Right kidney (tissue), 9 donors: ENCODE results near the gene MALT1.
"Not testable (repeated sequence)": the region's sequence is repeated elsewhere in the genome, so short reads cannot be mapped to it uniquely, and the experiment has no call there.

ENCODE experiments used
- DNase-seq: peaks from one replicate; pipeline ENCODE4 v3.0.0-alpha.2; 2016
- long read RNA-seq, 8 donors: transcript quantifications; one replicate each; lab custom pipeline, GENCODE V29; 2026

The MALT1 gene, protein sequence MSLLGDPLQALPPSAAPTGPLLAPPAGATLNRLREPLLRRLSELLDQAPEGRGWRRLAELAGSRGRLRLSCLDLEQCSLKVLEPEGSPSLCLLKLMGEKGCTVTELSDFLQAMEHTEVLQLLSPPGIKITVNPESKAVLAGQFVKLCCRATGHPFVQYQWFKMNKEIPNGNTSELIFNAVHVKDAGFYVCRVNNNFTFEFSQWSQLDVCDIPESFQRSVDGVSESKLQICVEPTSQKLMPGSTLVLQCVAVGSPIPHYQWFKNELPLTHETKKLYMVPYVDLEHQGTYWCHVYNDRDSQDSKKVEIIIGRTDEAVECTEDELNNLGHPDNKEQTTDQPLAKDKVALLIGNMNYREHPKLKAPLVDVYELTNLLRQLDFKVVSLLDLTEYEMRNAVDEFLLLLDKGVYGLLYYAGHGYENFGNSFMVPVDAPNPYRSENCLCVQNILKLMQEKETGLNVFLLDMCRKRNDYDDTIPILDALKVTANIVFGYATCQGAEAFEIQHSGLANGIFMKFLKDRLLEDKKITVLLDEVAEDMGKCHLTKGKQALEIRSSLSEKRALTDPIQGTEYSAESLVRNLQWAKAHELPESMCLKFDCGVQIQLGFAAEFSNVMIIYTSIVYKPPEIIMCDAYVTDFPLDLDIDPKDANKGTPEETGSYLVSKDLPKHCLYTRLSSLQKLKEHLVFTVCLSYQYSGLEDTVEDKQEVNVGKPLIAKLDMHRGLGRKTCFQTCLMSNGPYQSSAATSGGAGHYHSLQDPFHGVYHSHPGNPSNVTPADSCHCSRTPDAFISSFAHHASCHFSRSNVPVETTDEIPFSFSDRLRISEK
- long read RNA-seq, donor 1, full-length matches to known transcripts, result 1 of 1 reads
- long read RNA-seq, donor 1, partial matches to known transcripts, result 0 of 1 reads
- long read RNA-seq, donor 1, other reads (novel, unspliced or antisense), result 0 of 1 reads
- long read RNA-seq, donor 2, full-length matches to known transcripts, result 3 of 3 reads
- long read RNA-seq, donor 2, partial matches to known transcripts, result 0 of 3 reads
- long read RNA-seq, donor 2, other reads (novel, unspliced or antisense), result 0 of 3 reads
- long read RNA-seq, donor 3, result 0 reads
- long read RNA-seq, donor 4, full-length matches to known transcripts, result 1 of 1 reads
- long read RNA-seq, donor 4, partial matches to known transcripts, result 0 of 1 reads
- long read RNA-seq, donor 4, other reads (novel, unspliced or antisense), result 0 of 1 reads
- long read RNA-seq, donor 5, full-length matches to known transcripts, result 2 of 7 reads
- long read RNA-seq, donor 5, partial matches to known transcripts, result 5 of 7 reads
- long read RNA-seq, donor 5, other reads (novel, unspliced or antisense), result 0 of 7 reads
- long read RNA-seq, donor 6, partial matches to known transcripts, result 0 of 2 reads
- long read RNA-seq, donor 6, other reads (novel, unspliced or antisense), result 0 of 2 reads
- long read RNA-seq, donor 7, result 0 reads
- long read RNA-seq, donor 8, full-length matches to known transcripts, result 3 of 3 reads
- long read RNA-seq, donor 8, partial matches to known transcripts, result 0 of 3 reads
- long read RNA-seq, donor 8, other reads (novel, unspliced or antisense), result 0 of 3 reads

DNA sequence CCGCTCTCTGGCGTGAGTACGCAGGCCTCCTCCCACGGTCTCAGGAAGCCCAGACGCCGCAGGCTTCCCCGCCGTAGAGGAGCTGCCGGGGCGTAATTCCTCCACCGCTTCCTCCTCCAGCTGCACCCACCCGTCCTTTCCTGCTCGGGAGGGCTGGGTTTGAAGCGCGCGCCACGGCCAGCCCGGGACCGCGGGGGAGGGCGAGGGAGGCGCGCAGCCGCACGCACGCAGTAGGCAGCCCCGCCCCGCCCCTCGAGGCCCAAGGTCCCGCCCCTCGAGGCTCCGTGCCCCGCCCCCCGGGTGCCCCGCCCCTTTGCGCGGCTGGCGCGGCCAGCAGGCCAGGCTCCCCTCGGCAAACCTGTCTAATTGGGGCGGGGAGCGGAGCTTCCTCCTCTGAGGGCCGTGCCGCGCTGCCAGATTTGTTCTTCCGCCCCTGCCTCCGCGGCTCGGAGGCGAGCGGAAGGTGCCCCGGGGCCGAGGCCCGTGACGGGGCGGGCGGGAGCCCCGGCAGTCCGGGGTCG lies at the start of gene MALT1:
TSS of gene MALT1 (plus strand) at position 355 of the 521 bp plus-strand sequence. CDS start 179 bp downstream, outside the sequence.
- peak; percentile 96 for DNase-seq

DNA sequence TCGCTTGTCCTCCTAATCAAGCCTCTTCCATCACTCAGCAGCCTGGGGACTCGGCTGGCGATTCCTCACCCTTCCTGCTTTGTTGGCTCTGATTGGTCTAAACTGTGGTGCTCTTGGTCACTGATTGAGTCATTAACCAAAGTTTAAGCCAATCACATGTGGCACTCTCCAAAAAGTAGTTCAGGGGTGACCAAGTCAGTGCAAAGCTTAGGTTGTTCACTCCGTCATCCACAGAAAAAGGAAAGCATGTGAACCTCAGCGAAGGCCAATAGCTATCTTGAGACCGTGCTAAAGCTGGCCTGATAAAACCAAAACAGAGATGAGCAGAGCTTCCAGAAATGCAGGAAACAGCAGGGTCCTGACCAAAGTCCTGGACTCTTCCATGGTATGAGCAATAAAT lies 47.3 kb upstream of the MALT1 start:
- DNase-seq, result no peak

DNA sequence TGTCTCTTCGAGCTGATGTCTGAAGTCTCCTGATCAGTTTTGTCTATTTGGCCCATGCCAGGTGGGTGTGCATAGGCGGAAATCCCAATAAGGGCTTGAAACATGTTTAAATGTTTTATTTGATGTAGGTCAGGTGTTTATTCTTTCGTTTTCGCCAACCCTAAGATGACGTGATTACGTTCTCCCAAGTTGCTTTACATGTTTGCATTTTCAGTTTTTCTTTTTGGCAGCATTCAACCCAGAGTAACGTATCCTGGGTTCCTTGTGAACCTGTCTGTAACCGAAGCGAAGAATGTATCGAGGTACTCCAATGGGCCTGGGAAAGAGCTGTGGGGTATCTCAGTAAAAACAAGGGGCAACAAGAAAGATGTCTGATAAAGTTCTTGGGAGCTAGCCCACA lies 45.4 kb upstream of the MALT1 start:
- DNase-seq, result no peak

DNA sequence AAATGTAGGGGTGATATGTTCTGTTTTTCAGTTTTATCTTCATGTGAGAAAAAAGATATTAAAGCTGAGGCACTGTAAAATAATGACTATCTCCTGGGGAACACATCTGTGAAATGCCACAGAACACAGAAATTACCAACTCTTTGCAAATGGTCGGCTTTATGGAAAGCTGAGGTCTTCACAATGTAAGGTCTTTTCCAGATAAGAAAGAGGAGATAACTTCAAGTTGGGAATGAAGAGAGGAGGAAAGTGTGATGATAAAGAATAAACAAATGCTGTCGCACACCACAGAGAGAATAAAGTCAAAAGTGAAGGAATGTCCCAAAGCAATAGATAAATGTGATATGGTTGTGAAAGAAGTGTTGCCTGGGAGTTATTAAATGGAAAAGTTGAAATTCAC lies 41.2 kb upstream of the MALT1 start:
- no peak for DNase-seq

DNA sequence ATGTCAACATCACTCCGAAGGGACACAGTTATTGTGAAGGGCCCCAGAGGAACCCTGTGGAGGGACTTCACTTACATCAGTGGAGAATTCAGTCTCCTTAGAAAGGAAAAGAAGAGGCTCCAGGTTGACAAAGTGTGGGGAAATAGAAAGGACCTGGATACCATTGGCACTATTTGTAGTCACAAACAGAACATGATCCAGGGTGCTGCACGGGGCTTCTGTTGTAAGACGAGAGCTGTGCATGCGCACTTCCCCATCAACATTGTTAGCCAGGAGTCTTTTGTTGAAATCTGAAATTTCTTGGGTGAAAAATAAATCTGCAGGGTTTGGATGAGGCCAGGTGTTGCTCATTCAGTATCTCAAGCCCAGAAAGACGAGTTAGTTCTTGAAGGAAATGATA lies 40.0 kb upstream of the MALT1 start:
- no peak for DNase-seq

DNA sequence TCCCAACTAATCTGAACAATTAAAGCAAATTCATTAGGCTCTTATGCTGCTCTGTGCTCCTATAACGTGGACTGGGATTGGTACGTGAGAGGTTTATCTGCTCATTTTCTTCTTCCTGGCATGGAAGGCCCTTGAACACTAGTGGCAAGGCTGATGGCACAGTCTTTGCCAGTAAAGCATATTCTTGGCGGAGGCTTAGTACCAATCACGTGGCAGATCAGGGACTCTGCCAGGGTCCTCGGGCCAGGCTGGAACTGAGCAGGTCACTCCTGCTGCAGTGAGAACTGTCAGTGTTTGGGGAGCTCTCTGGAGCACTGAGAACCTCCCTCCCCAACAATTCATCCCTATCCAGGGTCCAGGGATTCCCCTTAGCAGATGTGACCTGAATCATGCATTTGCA lies 38.7 kb upstream of the MALT1 start:
- no peak for DNase-seq

DNA sequence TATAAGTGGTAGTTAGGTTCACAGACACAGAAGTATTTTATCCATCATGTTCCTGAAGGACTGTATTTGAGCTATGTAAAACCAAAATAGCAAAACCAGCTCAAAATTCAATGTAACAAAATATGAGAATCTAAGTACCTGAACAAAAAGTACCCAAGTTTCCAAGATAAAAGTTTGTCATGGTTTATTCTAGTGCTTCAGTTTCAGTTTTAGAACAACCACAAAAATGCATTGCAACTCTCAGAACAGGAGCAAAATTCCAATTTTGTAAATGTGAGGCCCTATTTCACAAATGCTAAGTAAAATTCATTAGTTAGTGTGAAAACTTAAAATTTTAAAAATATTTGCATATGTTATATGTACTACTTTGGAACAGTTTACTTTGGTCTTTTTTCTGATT lies 37.4 kb upstream of the MALT1 start:
- no peak for DNase-seq

DNA sequence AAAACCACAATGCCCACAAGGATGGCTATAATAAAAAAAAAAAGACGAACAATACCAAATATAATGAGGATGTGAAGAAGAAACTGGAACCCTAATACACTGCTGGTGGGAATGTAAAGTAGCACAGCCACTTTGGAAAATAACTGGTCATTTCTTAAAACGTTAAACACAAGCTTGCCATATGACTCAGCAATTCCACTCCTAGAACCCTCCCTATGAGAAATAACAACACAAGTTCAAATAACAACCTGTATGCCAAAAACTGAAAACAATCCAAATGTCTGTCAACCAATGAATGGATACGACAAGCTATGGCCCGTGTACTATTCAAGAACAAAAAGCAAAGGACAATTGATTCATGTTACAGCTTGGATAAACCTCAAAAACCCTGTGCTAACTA lies 35.4 kb upstream of the MALT1 start:
- DNase-seq, result no peak

DNA sequence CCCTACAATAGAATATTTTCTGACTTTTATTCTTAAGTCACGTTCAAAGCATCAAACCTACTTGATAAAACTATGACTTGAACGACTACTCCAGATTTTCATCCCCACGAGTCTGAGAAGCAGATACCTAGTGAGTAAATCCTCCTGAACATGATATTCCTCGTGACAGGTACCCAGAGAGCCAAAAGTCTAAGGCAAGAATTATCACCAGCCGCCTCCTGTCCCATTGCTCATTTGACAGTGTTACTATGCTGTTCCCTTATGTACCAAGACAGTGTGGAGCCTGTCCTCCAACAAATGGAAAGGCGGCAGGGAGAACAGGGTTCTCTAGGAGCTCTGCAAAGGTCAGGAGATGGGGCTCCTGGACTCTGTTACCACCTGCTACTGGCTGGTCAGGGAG lies 34.1 kb upstream of the MALT1 start:
- no peak for DNase-seq

DNA sequence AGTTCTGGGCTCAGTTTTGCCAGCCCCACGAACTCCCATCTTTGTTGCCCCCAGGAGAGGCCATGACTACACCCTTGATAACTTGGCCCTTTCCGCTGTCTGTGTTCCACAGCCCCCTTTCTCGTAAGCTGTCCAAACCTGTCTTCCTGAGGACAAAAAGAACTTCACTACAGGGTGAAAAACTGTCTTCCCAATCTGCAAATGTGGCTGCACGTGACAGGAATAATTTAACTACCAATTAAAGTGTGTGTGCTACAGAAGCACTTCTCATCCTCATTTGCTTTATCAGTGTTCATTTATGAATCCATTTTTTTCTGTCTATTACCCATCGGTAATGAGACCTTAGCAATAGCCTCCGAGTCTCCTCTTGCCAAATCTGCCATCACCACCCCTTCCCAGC lies 33.3 kb upstream of the MALT1 start:
- no peak for DNase-seq

DNA sequence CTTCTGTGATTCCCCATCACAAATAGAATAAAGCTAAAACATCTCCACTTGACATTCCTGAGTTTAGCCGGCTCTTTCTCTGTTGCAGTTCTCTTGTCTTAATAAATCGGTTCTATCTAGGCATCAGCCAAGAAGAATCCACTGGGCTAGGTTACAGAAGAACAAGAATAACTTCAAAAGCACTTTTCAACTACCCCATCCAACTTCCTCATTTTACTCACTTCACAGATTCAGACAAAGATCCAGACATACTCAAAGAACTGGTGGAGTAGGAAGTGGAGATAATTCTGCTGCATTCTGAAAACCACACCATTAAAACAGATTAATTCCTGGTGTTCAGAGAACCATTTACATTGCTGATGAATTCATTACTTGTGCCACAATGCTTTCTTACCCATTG lies 32.8 kb upstream of the MALT1 start:
- no peak for DNase-seq

DNA sequence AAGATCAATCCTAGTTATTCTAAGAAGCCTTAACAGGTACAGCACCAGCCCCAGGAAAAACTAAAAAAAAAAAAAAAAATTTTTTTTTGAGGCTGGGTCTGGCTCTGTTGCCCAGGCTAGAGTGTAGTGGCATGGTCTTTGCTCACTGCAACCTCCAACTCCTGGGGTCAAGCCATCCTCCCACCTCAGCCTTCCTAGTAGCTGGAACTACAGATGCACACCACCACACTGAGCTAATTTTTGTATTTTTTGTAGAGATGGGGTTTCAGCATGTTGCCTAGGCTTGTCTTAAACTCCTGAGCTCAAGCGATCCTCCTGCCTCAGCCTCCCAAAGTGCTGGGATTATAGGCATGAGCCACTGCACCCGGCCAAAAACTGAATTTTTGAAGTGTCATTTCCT lies 32.0 kb upstream of the MALT1 start:
- no peak for DNase-seq

DNA sequence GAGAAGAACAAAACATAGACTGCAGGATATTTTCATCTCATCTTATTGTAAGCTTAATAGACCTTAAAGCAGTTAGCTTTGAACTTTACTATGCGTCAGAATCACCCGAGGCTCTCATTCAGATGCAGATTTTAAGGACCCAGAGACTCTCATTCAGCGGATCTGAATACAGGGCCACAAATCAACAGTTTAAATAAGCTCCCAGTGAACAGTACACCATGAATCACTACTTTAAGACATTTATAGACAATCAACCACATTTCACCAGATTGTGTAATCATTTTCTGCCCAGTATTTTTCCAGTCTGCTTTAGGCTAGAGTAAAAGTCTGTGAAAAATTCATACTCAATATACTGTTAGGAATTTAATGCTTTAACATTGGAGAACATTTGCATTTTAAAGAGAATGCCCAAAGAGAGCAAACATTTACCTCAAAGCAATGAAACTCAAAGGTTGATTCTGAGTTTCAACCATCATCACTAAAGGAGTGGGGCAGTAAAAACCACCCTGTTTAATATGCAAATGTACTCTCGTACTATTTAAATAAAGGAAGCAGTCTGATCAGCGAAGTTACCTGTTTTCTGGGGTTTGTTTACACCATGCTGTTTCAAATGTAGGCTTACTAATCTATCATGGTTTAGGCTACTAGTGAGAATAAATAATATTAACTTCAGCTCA lies 31.4 kb upstream of the MALT1 start:
- no peak for DNase-seq

DNA sequence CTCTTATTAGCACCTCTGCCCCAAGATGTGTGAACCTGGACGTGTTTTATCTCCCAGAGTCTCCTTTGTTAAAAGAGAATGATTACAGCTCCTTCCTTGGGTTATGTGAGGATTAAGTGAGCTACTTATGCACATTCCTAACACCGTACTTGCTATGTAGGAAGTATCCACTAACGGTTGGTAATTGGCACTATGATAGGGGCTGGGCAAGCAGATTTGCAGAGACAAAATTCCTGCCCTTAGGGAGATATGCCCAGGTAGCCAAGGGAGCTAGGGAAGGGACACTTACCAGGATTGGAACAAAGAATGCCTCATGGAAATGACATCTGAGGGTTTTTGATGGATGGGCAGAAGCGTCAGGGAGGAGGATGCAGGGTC lies 30.8 kb upstream of the MALT1 start:
- no peak for DNase-seq

DNA sequence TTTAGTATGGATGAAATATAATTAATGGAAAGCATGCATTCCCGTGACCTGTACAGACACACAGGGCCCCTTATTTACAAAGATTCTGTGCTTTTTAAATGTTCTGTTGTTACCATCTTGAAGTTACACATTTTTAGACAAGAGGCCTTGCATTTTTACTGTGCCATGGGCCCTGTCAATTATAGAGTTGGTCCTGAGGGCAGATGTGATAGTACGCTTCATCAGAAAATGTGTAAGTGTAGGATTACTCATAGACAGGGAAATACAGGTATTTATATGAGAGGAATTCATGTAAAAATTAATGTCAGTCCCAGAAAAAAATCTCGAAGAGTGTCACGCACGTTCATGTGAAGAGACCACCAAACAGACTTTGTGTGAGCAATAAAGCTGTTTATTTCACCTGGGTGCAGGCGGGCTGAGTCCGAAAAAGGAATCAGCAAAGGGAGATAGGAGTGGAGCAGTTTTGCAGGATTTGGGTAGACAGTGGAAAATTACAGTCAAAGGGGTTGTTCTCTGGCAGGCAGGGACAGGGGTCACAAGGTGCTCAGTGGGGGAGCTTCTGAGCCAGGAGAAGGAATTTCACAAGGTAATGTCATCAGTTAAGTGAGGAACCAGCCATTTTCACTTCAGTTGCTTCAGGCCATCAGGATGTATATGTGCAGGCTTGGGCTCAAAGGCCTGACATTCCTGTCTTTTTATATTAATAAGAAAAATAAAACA lies 30.2 kb upstream of the MALT1 start:
- no peak for DNase-seq

DNA sequence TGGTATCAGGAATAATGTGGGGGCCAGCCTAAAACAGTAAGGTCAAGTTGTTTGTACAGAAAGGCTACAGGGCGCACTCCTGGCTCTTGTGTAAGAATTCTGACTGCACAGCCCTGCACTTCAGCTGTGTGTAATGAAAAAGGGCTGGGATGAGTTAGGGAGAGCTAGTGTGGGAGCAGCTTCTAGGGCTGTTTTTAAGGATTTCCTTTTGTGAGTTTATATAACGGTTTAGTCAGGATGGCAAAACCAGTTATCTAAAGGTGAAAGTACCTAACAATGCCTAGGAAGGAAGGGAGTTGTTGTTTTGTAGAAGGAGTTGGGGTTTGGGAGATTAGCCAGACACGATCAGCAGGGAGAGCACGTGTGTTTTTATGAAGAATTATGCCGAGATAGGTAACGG lies 27.7 kb upstream of the MALT1 start:
- DNase-seq, result not testable (repeated sequence)

DNA sequence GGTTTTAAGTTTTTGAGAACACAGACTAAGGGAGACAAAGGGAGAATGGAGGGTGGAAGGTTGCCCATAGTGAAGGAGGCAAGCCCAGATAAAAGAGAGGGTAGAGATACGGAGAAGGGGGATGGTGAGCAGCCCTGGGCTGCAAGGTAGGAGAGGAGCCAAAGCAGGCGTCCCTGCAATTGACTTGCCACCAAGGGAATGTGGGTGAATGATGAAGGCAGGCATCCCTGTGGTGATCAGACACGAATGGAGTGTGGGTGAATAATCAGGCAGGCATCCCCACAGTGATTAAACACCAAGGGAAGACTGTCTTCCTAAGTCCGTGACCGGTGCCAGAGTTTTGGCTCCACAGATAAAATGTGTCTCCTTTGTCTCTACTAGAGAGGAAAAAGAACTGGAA lies 25.9 kb upstream of the MALT1 start:
- no peak for DNase-seq

DNA sequence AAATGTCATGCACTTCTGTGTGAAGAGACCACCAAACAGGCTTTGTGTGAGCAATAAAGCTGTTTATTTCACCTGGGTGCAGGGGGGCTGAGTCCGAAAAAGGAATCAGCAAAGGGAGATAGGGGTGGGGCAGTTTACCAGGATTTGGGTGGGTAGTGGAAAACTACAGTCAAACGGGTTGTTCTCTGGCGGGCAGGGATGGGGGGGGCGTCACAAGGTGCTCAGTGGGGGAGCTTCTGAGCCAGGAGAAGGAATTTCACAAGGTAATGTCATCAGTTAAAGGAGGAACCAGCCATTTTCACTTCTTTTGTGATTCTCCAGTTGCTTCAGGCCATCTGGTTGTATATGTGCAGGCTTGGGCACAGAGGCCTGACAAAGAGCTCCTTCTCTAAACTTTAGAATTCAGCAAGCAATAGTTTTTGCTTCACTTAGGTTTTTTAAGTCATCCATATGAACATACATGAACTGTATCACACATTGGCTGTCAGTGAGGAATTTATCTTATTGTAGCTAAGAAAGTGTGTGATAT lies 24.9 kb upstream of the MALT1 start:
- DNase-seq, result no peak

DNA sequence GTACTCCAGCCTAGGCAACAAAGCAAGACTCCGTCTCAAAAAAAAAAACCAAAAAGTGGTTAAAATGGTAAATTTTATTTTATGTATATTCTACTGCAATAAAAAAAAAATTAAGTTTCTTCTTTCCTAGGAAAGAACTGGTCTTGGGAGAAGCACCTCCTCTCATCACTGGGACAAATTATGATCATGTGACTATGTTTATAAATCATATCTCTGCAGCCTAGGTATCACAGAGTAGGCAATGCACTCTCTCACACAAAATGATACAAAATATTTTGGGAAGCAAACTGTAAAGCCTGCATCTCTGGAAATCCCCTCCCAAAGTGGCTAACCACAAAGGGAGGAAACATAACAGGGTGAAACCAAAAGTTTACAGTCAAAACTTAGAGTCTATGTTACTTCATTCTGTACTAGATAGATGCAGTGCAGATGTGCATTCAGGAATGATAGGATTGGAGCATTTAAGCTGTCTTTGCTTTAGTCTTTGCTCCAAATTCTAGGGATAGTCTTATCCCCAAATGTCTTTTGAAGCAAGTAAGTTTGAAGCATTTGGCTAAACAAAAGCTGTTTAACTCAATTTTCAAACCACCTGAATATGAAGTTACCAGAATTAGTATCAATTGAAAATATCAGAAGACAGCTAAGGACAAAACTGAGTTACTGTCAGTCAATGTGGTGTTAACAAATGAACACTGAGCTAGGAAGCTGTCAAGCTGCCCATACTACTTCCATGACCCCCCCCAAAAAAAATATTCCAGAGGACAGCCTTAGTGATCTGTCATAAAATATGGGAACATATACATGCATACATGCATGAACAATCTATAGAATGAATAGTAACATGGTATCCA lies 21.1 kb upstream of the MALT1 start:
- no peak for DNase-seq
